Measurements from ENCODE around the gene ZNF493. TPM values are rescaled to one million over a fixed set of nuclear protein-coding genes. Genes with fewer than 3 reads are reported as not detected.

ZNF493 gene
- total and polyA plus RNA-seq, 8 donors, result 2.1 to 100.0 (median 20.6) TPM

- Histone ChIP-seq H3K36me3 (no peaks in the 10 kb centered on the region), H3K9me3 (peaks cover 0 to 56% (median 33%) of the 10 kb centered on the region in 4 donors), H3K27me3 (peaks cover 0 to 18% (median 6%) of the 10 kb centered on the region in 3 donors), H3K27ac (no peak overlapping the region), H3K4me3 (no peak overlapping the region), H3K4me1 (peaks cover 0 to 6% (median 0%) of the 10 kb centered on the region in 4 donors)
- 96 to 98% (median 97%) methylated on average over 16 of the region's 16 CpGs for WGBS, 5 donors
- intact Hi-C loops (cut with DNase I; ENCODE audit: low total_unique reads), result no loop called here
- DNase-seq, result no peak
- TF ChIP-seq POLR2AphosphoS5 (IDR thresholded peaks at IDR 0.05) (no peak), EP300 (IDR thresholded peaks at IDR 0.05) (no peak), CTCF (IDR thresholded peaks at IDR 0.05) (no peak), POLR2A (IDR thresholded peaks at IDR 0.05) (no peak)
These were observed 65.6 kb downstream of the ZNF493 start for GRCh38 chr19:21462540-21462939.

GRCh38 chr19:21463449-21464105, 66.6 kb downstream of the ZNF493 start:
- H3K4me3 ChIP-seq, result peak overlapping the region; percentile 9 to 42 (median 27)
- H3K27me3 ChIP-seq, result peaks cover 0 to 18% (median 6%) of the 10 kb centered on the region in 3 donors
- 1 to 6% (median 5%) methylated on average over 30 to 38 of the region's 38 CpGs for WGBS, 5 donors
- H3K9me3 ChIP-seq, result peaks cover 0 to 46% (median 28%) of the 10 kb centered on the region in 4 donors
- peak; percentile 41 to 95 for DNase-seq
- TF ChIP-seq POLR2A (IDR thresholded peaks at IDR 0.05) (no peak), CTCF (IDR thresholded peaks at IDR 0.05) (no peak), EP300 (IDR thresholded peaks at IDR 0.05) (no peak), POLR2AphosphoS5 (IDR thresholded peaks at IDR 0.05) (no peak)
- no peak overlapping the region for H3K27ac ChIP-seq
- intact Hi-C loops (cut with DNase I; ENCODE audit: low total_unique reads), result no loop called here
- no peaks in the 10 kb centered on the region for H3K36me3 ChIP-seq
- peaks cover 0 to 6% (median 0%) of the 10 kb centered on the region in 4 donors for H3K4me1 ChIP-seq

- Histone ChIP-seq H3K27me3 (peaks cover 0 to 18% (median 6%) of the 10 kb centered on the region in 3 donors), H3K4me3 (no peak overlapping the region), H3K36me3 (no peaks in the 10 kb centered on the region), H3K27ac (no peak overlapping the region), H3K4me1 (peaks cover 0 to 6% (median 0%) of the 10 kb centered on the region in 4 donors), H3K9me3 (peaks cover 0 to 23% (median 19%) of the 10 kb centered on the region in 4 donors)
- intact Hi-C loops (cut with DNase I; ENCODE audit: low total_unique reads), result no loop called here
- no peak for DNase-seq
- WGBS, 5 donors, result 70 to 89% (median 84%) methylated on average over 2 to 8 of the region's 8 CpGs
- TF ChIP-seq POLR2A (IDR thresholded peaks at IDR 0.05) (no peak), EP300 (IDR thresholded peaks at IDR 0.05) (no peak), POLR2AphosphoS5 (IDR thresholded peaks at IDR 0.05) (no peak), CTCF (IDR thresholded peaks at IDR 0.05) (no peak)
These were observed 69.7 kb downstream of the ZNF493 start for GRCh38 chr19:21466627-21467026.

GRCh38 chr19:21468791-21469190, 71.9 kb downstream of the ZNF493 start:
- no peak overlapping the region for H3K27ac ChIP-seq
- no peaks in the 10 kb centered on the region for H3K36me3 ChIP-seq
- DNase-seq, result no peak
- H3K4me3 ChIP-seq, result no peak overlapping the region
- intact Hi-C loops (cut with DNase I; ENCODE audit: low total_unique reads), result no loop called here
- H3K27me3 ChIP-seq, result peaks cover 0 to 5% (median 0%) of the 10 kb centered on the region in 3 donors
- 73 to 79% (median 78%) methylated on average over 5 of the region's 5 CpGs for WGBS, 5 donors
- H3K4me1 ChIP-seq, result no peaks in the 10 kb centered on the region
- peaks cover 0 to 5% (median 2%) of the 10 kb centered on the region in 4 donors for H3K9me3 ChIP-seq
- TF ChIP-seq CTCF (IDR thresholded peaks at IDR 0.05) (no peak), EP300 (IDR thresholded peaks at IDR 0.05) (no peak), POLR2AphosphoS5 (IDR thresholded peaks at IDR 0.05) (no peak), POLR2A (IDR thresholded peaks at IDR 0.05) (no peak)

Measured in stomach (tissue), 9 donors.